ENCODE measurements around the gene GTF2I. TPM values are rescaled to one million over a fixed set of nuclear protein-coding genes. Genes with fewer than 3 reads are reported as not detected.

GTF2I gene
- total and polyA plus RNA-seq, 2 experiments from 2014 or later: 204 to 219 TPM

DNA sequence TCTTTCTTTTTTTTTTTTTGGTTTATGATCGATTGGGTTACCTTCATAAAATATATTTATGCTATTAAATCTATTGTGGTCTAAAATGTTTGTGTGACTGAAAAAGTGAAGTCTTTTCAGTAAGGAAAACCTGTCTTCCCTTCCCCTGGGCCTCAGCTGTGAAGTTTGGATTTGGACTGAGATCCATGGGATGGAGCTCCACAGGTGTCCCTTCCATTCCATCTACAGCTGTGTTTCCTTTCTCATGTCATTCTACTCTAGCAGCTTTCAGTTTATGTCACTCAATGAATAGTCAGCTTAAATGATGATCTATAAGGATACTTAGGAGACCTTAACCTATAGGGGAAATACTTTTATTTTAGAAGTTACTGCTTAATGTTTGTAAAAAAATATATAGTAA, 68.3 kb downstream of the GTF2I start (continued):
- TF ChIP-seq EZH2 (IDR thresholded peaks at IDR 0.05; ENCODE audit: low read depth, unreplicated experiment) (no peak), ZNF331 (CRISPR knock-in tag; IDR thresholded peaks at IDR 0.05; ENCODE audit: low read depth) (no peak), POLR2AphosphoS5 (IDR thresholded peaks at IDR 0.05; ENCODE audit: low read depth) (no peak), STAT1 (IDR thresholded peaks at IDR 0.05; ENCODE audit: unreplicated experiment) (no peak), CREB1 (CRISPR knock-in tag; IDR thresholded peaks at IDR 0.05; ENCODE audit: low read depth) (no peak)
- TF ChIP-seq, protein P1, sequence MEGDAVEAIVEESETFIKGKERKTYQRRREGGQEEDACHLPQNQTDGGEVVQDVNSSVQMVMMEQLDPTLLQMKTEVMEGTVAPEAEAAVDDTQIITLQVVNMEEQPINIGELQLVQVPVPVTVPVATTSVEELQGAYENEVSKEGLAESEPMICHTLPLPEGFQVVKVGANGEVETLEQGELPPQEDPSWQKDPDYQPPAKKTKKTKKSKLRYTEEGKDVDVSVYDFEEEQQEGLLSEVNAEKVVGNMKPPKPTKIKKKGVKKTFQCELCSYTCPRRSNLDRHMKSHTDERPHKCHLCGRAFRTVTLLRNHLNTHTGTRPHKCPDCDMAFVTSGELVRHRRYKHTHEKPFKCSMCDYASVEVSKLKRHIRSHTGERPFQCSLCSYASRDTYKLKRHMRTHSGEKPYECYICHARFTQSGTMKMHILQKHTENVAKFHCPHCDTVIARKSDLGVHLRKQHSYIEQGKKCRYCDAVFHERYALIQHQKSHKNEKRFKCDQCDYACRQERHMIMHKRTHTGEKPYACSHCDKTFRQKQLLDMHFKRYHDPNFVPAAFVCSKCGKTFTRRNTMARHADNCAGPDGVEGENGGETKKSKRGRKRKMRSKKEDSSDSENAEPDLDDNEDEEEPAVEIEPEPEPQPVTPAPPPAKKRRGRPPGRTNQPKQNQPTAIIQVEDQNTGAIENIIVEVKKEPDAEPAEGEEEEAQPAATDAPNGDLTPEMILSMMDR (conservative IDR thresholded peaks at IDR 0.05; ENCODE audit: low read depth in 2 of 2): no peak

DNA sequence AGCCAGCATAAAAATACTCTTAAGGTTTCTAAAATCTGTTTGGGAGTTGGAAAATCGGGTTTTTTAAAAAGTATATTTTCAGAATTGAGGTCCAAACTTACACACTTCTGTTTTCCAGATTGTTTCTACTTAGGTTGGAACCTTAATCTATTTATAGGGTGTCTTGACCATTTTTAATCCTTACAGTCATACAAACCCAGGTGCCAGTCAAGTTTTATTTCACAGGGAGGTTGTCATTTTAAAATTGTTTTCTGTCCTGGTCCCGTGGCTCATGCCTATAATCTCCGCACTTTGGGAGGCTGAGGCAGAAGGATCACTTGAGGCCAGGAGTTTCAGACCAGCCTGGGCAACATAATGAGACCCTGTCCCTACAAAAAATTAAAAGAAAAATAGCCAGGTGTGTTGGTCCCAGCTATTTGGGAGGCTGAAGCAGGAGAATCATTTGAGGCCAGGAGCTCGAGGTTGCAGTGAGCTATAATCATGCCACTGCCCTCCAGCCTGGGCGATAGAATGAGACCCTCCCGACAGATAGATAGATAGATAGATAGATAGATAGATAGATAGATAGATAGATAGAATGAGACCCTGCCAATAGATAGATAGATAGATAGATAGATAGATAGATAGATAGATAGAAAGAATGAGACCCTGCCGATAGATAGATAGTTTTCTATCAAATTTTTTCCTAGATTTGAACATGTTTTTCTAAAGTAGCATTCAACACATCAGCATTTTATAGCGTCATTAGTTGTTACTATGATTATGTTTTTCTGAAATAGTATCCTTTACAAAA, 69.0 kb downstream of the GTF2I start:
- Histone ChIP-seq H3K36me3 (ENCODE audit: insufficient read depth) (peaks cover 5% of the 10 kb centered on the region; the same call in 1 of the 2 replicates), H3K4me1 (ENCODE audit: insufficient read depth) (no peaks in the 10 kb centered on the region), H3K4me3 (no peak overlapping the region), H2AFZ (no peak overlapping the region), H3F3A (replicated peaks; ENCODE audit: low read depth) (no peaks in the 10 kb centered on the region; the same call in 1 of the 2 replicates), H4K20me1 (replicated peaks; ENCODE audit: insufficient read depth) (no peaks in the 10 kb centered on the region; the same call in 1 of the 2 replicates), H3K79me2 (replicated peaks; ENCODE audit: insufficient read depth) (peaks cover 13% of the 10 kb centered on the region), H3K27ac (ENCODE audit: low read depth) (0 out of 2 replicates have a peak overlapping the region, but pooled peaks have one; percentile 50), H3K4me2 (no peak overlapping the region), H3K27me3 (ENCODE audit: insufficient read depth) (no peaks in the 10 kb centered on the region), H3K9me2 (ENCODE audit: insufficient read depth) (no peaks in the 10 kb centered on the region)
- TF ChIP-seq NANOG (IDR thresholded peaks at IDR 0.05; ENCODE audit: borderline replicate concordance) (no peak), ZNF331 (CRISPR knock-in tag; IDR thresholded peaks at IDR 0.05; ENCODE audit: low read depth) (no peak), EZH2phosphoT487 (IDR thresholded peaks at IDR 0.05; ENCODE audit: unreplicated experiment) (no peak), STAT1 (IDR thresholded peaks at IDR 0.05; ENCODE audit: unreplicated experiment) (no peak), CREB1 (CRISPR knock-in tag; IDR thresholded peaks at IDR 0.05; ENCODE audit: low read depth) (no peak), EZH2 (IDR thresholded peaks at IDR 0.05; ENCODE audit: low read depth, unreplicated experiment) (no peak), ZNF114 (CRISPR knock-in tag; IDR thresholded peaks at IDR 0.05) (no peak)
- TF ChIP-seq, protein P2, sequence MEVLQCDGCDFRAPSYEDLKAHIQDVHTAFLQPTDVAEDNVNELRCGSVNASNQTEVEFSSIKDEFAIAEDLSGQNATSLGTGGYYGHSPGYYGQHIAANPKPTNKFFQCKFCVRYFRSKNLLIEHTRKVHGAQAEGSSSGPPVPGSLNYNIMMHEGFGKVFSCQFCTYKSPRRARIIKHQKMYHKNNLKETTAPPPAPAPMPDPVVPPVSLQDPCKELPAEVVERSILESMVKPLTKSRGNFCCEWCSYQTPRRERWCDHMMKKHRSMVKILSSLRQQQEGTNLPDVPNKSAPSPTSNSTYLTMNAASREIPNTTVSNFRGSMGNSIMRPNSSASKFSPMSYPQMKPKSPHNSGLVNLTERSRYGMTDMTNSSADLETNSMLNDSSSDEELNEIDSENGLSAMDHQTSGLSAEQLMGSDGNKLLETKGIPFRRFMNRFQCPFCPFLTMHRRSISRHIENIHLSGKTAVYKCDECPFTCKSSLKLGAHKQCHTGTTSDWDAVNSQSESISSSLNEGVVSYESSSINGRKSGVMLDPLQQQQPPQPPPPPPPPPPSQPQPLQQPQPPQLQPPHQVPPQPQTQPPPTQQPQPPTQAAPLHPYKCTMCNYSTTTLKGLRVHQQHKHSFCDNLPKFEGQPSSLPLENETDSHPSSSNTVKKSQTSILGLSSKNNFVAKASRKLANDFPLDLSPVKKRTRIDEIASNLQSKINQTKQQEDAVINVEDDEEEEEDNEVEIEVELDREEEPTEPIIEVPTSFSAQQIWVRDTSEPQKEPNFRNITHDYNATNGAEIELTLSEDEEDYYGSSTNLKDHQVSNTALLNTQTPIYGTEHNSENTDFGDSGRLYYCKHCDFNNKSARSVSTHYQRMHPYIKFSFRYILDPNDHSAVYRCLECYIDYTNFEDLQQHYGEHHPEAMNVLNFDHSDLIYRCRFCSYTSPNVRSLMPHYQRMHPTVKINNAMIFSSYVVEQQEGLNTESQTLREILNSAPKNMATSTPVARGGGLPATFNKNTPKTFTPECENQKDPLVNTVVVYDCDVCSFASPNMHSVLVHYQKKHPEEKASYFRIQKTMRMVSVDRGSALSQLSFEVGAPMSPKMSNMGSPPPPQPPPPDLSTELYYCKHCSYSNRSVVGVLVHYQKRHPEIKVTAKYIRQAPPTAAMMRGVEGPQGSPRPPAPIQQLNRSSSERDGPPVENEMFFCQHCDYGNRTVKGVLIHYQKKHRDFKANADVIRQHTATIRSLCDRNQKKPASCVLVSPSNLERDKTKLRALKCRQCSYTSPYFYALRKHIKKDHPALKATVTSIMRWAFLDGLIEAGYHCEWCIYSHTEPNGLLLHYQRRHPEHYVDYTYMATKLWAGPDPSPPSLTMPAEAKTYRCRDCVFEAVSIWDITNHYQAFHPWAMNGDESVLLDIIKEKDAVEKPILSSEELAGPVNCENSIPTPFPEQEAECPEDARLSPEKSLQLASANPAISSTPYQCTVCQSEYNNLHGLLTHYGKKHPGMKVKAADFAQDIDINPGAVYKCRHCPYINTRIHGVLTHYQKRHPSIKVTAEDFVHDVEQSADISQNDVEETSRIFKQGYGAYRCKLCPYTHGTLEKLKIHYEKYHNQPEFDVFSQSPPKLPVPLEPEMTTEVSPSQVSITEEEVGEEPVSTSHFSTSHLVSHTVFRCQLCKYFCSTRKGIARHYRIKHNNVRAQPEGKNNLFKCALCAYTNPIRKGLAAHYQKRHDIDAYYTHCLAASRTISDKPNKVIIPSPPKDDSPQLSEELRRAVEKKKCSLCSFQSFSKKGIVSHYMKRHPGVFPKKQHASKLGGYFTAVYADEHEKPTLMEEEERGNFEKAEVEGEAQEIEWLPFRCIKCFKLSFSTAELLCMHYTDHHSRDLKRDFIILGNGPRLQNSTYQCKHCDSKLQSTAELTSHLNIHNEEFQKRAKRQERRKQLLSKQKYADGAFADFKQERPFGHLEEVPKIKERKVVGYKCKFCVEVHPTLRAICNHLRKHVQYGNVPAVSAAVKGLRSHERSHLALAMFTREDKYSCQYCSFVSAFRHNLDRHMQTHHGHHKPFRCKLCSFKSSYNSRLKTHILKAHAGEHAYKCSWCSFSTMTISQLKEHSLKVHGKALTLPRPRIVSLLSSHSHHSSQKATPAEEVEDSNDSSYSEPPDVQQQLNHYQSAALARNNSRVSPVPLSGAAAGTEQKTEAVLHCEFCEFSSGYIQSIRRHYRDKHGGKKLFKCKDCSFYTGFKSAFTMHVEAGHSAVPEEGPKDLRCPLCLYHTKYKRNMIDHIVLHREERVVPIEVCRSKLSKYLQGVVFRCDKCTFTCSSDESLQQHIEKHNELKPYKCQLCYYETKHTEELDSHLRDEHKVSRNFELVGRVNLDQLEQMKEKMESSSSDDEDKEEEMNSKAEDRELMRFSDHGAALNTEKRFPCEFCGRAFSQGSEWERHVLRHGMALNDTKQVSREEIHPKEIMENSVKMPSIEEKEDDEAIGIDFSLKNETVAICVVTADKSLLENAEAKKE (CRISPR knock-in tag; IDR thresholded peaks at IDR 0.05): no peak
- TF ChIP-seq, protein P3, sequence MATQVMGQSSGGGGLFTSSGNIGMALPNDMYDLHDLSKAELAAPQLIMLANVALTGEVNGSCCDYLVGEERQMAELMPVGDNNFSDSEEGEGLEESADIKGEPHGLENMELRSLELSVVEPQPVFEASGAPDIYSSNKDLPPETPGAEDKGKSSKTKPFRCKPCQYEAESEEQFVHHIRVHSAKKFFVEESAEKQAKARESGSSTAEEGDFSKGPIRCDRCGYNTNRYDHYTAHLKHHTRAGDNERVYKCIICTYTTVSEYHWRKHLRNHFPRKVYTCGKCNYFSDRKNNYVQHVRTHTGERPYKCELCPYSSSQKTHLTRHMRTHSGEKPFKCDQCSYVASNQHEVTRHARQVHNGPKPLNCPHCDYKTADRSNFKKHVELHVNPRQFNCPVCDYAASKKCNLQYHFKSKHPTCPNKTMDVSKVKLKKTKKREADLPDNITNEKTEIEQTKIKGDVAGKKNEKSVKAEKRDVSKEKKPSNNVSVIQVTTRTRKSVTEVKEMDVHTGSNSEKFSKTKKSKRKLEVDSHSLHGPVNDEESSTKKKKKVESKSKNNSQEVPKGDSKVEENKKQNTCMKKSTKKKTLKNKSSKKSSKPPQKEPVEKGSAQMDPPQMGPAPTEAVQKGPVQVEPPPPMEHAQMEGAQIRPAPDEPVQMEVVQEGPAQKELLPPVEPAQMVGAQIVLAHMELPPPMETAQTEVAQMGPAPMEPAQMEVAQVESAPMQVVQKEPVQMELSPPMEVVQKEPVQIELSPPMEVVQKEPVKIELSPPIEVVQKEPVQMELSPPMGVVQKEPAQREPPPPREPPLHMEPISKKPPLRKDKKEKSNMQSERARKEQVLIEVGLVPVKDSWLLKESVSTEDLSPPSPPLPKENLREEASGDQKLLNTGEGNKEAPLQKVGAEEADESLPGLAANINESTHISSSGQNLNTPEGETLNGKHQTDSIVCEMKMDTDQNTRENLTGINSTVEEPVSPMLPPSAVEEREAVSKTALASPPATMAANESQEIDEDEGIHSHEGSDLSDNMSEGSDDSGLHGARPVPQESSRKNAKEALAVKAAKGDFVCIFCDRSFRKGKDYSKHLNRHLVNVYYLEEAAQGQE (IDR thresholded peaks at IDR 0.05; ENCODE audit: unreplicated experiment): no peak
- peaks cover 6% of the 10 kb centered on the region for H3K27me3 Mint-ChIP-seq (ENCODE audit: insufficient read depth, low read depth, poor library complexity)
- ATAC-seq: no peak
- DNase-seq (ENCODE audit: low spot score): no peak
- H3K36me3 Mint-ChIP-seq (ENCODE audit: low read depth): peaks cover 28% of the 10 kb centered on the region
- no peak overlapping the region for H3K27ac Mint-ChIP-seq
- H3K4me1 Mint-ChIP-seq: no peaks in the 10 kb centered on the region
- no peak overlapping the region for H3K4me3 Mint-ChIP-seq
- H3K9me3 Mint-ChIP-seq: no peaks in the 10 kb centered on the region
